HG03108 (cell line): Measurements from ENCODE around the gene IL3.

Experiments used
- ATAC-seq: cut with Tn5 transposase; IDR thresholded peaks from one replicate; pipeline ENCODE4 v1.9.1; 2021; ENCODE audit warnings: moderate library complexity; ENCODE audit not compliant: unreplicated experiment

The IL3 gene

GRCh38 chr5:132025403-132025971, 35.0 kb upstream of the IL3 start:
- no peak for ATAC-seq

- ATAC-seq = no peak
These were observed 33.9 kb upstream of the IL3 start for GRCh38 chr5:132026516-132027008.

GRCh38 chr5:132027027-132027426, 33.4 kb upstream of the IL3 start:
- no peak for ATAC-seq

GRCh38 chr5:132029609-132030330, 30.7 kb upstream of the IL3 start:
- ATAC-seq = no peak

- no peak for ATAC-seq
These were observed 29.8 kb upstream of the IL3 start for GRCh38 chr5:132030610-132031009.

- ATAC-seq = no peak
These were observed 28.3 kb upstream of the IL3 start for GRCh38 chr5:132032196-132032595.

GRCh38 chr5:132033122-132033521, 27.3 kb upstream of the IL3 start:
- ATAC-seq = no peak

GRCh38 chr5:132037353-132037752, 23.1 kb upstream of the IL3 start:
- ATAC-seq = no peak

GRCh38 chr5:132044207-132044606, 16.2 kb upstream of the IL3 start:
- ATAC-seq = no peak

- ATAC-seq = no peak
These were observed 13.6 kb upstream of the IL3 start for GRCh38 chr5:132046880-132047299.

GRCh38 chr5:132049093-132049492, 11.4 kb upstream of the IL3 start:
- no peak for ATAC-seq

- no peak for ATAC-seq
These were observed 10.9 kb upstream of the IL3 start for GRCh38 chr5:132049559-132049958.

- ATAC-seq = no peak
These were observed 10.3 kb upstream of the IL3 start for GRCh38 chr5:132050136-132050535.

- ATAC-seq = no peak
These were observed 9.5 kb upstream of the IL3 start for GRCh38 chr5:132050661-132051552.

- no peak for ATAC-seq
These were observed 7.9 kb upstream of the IL3 start for GRCh38 chr5:132052520-132052919.

GRCh38 chr5:132053483-132053882, 7.0 kb upstream of the IL3 start:
- ATAC-seq = no peak

- ATAC-seq = no peak
These were observed 6.3 kb upstream of the IL3 start for GRCh38 chr5:132054031-132054696.

GRCh38 chr5:132054697-132055440, 5.6 kb upstream of the IL3 start:
- no peak for ATAC-seq

GRCh38 chr5:132055441-132055807, 5.0 kb upstream of the IL3 start:
- ATAC-seq = no peak

- no peak for ATAC-seq
These were observed 4.4 kb upstream of the IL3 start for GRCh38 chr5:132055808-132056609.
